ENCODE results near the gene ZSCAN20. TPM values are rescaled to one million over a fixed set of nuclear protein-coding genes. Genes with fewer than 3 reads are reported as not detected.

Gene ZSCAN20
- total RNA-seq, 1 donor, result 6.2 TPM

- no peak for TF ChIP-seq CTCF (IDR thresholded peaks at IDR 0.05; ENCODE audit: insufficient read depth, low read length)
- H3K4me3 ChIP-seq (ENCODE audit: low read depth, low read length), result no peak overlapping the region
- DNase-seq (ENCODE audit: low read depth), result no peak
Observed at GRCh38 chr1:33443705-33444180, 28.7 kb upstream of the ZSCAN20 start.

GRCh38 chr1:33445108-33445507, 27.3 kb upstream of the ZSCAN20 start:
- H3K4me3 ChIP-seq (ENCODE audit: low read depth, low read length), result no peak overlapping the region
- TF ChIP-seq CTCF (IDR thresholded peaks at IDR 0.05; ENCODE audit: insufficient read depth, low read length), result no peak
- DNase-seq (ENCODE audit: low read depth), result no peak

GRCh38 chr1:33446590-33446989, 25.9 kb upstream of the ZSCAN20 start:
- TF ChIP-seq CTCF (IDR thresholded peaks at IDR 0.05; ENCODE audit: insufficient read depth, low read length), result no peak
- DNase-seq (ENCODE audit: low read depth), result no peak

DNA sequence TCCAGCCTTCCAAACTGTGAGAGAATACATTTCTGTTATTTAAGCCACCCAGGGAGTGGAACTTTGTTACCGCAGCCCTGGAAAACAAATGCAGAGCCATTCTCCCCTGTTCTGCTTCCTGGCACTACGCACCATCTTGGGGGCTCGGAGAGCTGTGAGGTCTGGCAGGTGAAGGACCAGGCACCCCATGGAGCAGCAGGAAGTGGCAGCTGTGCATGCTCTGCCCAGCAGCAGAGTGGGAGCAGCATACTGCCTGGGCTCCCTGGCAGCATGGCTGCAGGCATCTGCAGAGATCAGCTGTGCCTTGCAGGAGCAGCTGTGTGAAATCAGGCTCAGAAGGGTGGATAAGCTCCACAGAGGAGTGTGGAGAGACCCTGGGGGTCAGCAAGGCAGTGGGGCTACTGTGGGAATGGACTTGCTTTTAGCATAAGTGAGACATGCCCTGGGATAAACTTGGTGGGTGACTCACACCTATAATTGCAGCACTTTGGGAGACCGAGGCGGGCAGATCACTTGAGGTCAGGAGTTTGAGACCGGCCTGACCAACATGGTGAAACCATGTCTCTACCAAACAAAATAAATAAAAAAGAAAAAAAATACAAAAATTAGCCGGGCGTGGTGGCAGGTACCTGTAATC, 17.7 kb upstream of the ZSCAN20 start:
- no peak for DNase-seq (ENCODE audit: low read depth)
- H3K4me3 ChIP-seq (ENCODE audit: low read depth, low read length), result no peak overlapping the region
- TF ChIP-seq CTCF (IDR thresholded peaks at IDR 0.05; ENCODE audit: insufficient read depth, low read length), result no peak

More at GRCh38 chr1:33446590-33446989, 25.9 kb upstream of the ZSCAN20 start:
- H3K4me3 ChIP-seq (ENCODE audit: low read depth, low read length), result no peak overlapping the region

GRCh38 chr1:33455539-33456501, 16.6 kb upstream of the ZSCAN20 start:
- no peak overlapping the region for H3K4me3 ChIP-seq (ENCODE audit: low read depth, low read length)
- TF ChIP-seq CTCF (IDR thresholded peaks at IDR 0.05; ENCODE audit: insufficient read depth, low read length), result peak; percentile 74
- peak; percentile 85 for DNase-seq (ENCODE audit: low read depth)

- no peak for DNase-seq (ENCODE audit: low read depth)
- TF ChIP-seq CTCF (IDR thresholded peaks at IDR 0.05; ENCODE audit: insufficient read depth, low read length), result no peak
- no peak overlapping the region for H3K4me3 ChIP-seq (ENCODE audit: low read depth, low read length)
Observed at GRCh38 chr1:33456502-33456886, 16.0 kb upstream of the ZSCAN20 start.
